Retinal pigment epithelial cell (primary cell): ENCODE measurements around the gene SLC4A4.
A peak's percentile ranks its signal among the peaks of the same experiment; 100 is the strongest.

Source experiments
- DNase-seq: peaks from one replicate; pipeline ENCODE4 v3.0.0-alpha.2; 2010; ENCODE audit warnings: low read depth
- H3K4me3 ChIP-seq: 2 replicates; pipeline ENCODE4 v1.5.1; 2011; ENCODE audit warnings: mild to moderate bottlenecking, low read length, control low read depth, moderate library complexity
- TF ChIP-seq, protein P1 (sequence below): conservative IDR thresholded peaks from 2 replicates; pipeline ENCODE4 v1.5.1; 2011; ENCODE audit warnings: low read depth, low read length, control low read depth, inconsistent platforms

The SLC4A4 gene

DNA sequence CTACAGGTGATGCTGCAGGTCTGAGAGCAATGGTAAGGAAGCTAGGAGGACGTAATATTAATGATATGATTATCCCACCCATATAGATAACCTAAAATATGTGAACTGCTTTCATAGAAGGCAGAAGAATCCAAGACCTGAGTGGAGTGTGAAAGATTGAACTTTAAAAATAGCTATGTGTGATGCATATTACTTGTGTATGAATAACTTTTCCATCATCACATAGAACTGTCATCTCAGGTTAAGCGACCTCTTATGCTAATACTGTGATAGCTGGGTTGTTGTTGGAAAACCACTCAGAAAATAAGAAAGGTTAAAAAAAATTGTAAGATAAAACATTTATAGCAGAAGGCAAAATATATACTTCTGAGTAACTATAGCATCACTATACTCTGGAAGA lies 90.3 kb downstream of the SLC4A4 start:
- DNase-seq: no peak
- TF ChIP-seq, protein P1, sequence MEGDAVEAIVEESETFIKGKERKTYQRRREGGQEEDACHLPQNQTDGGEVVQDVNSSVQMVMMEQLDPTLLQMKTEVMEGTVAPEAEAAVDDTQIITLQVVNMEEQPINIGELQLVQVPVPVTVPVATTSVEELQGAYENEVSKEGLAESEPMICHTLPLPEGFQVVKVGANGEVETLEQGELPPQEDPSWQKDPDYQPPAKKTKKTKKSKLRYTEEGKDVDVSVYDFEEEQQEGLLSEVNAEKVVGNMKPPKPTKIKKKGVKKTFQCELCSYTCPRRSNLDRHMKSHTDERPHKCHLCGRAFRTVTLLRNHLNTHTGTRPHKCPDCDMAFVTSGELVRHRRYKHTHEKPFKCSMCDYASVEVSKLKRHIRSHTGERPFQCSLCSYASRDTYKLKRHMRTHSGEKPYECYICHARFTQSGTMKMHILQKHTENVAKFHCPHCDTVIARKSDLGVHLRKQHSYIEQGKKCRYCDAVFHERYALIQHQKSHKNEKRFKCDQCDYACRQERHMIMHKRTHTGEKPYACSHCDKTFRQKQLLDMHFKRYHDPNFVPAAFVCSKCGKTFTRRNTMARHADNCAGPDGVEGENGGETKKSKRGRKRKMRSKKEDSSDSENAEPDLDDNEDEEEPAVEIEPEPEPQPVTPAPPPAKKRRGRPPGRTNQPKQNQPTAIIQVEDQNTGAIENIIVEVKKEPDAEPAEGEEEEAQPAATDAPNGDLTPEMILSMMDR: no peak

DNA sequence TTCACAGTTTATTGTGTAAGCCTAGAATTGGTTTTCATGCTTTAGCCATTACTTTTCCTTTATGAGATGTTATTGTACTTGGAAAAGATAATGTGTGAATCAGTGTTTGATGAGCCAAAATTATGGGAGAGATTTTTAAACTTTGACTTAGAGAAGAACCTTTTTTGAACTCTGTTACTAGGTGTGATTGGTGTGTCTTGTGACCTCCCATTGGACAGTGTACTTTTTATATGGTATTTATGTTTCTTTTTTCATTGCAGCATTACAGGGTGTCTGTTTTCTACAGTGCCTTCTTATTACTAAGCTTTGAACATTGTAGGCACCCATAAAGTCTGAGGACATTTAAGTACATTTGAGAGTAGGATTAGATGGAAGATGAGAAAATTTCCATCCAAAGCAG lies 91.1 kb downstream of the SLC4A4 start:
- no peak for DNase-seq
- H3K4me3 ChIP-seq: no peak overlapping the region
- TF ChIP-seq, protein P1: no peak

More for the DNA sequence above, 90.3 kb downstream of the SLC4A4 start:
- no peak overlapping the region for H3K4me3 ChIP-seq

- TF ChIP-seq, protein P1: no peak
- no peak for DNase-seq
- H3K4me3 ChIP-seq: no peak overlapping the region
Observed at GRCh38 chr4:71430609-71431008, 91.8 kb downstream of the SLC4A4 start.

DNA sequence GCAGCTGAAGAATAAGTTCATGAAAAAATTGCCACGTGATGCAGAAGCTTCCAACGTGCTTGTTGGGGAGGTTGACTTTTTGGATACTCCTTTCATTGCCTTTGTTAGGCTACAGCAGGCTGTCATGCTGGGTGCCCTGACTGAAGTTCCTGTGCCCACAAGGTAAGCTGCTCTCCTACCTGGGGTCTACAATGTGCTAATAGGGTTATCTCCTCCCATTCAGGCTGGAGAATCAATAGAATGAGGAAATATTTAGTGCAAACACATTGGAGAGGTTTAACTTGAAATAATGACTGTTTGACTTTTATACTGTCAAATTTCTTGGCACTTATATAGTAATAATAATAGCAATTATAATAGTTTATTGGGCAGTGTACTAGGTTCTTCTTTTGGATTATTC lies 101.8 kb downstream of the SLC4A4 start:
- TF ChIP-seq, protein P1: no peak
- no peak for DNase-seq
- H3K4me3 ChIP-seq: no peak overlapping the region

GRCh38 chr4:71441186-71442169 lies 102.7 kb downstream of the SLC4A4 start:
- TF ChIP-seq, protein P1: no peak
- DNase-seq: peak; percentile 94
- H3K4me3 ChIP-seq: no peak overlapping the region

DNA sequence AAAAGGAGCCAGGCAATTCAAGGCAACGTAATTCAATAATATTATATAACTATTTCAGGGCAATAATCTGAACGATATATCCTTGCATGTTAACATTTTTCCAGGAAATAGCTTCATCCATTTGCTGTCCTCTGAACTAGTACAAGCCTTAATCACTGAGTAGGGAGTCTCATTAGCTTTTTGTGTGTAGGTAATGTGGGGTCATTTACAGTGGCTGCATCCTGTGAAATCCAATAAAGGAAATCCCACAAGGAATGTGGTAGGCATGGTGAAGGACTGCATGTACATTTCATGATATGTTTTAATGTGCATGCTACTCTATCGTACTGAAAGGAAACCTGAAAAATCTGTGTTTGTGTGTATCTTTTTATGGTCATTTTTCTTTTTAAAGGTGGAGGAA lies 103.5 kb downstream of the SLC4A4 start:
- TF ChIP-seq, protein P1: no peak
- no peak overlapping the region for H3K4me3 ChIP-seq
- DNase-seq: peak; percentile 79

DNA sequence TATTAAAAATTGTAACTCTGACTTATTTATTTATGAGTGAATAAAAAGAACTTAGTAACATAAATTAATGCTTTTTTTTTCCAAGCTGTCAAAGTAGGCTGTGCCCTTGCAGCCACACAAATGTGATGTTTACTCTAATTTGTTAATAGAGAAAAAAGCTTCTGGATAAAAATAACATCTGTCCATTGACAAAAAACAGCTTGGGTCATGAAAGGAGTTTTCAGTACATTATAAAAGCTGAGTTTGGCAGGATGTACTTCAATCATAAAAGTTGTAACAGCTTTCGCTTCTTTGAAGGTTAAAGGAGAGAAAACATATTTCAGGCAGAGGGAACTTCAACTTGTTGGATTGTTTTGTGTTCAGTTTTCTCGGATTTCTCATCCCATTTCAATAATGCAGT lies 105.6 kb downstream of the SLC4A4 start:
- H3K4me3 ChIP-seq: no peak overlapping the region
- no peak for DNase-seq
- TF ChIP-seq, protein P1: no peak
